ENCODE measurements around the gene BRD1. TPM values are rescaled to one million over a fixed set of nuclear protein-coding genes. Genes with fewer than 3 reads are reported as not detected.

BRD1 gene
- total RNA-seq, 1 experiment from 2014 or later: 19.1 TPM

DNA sequence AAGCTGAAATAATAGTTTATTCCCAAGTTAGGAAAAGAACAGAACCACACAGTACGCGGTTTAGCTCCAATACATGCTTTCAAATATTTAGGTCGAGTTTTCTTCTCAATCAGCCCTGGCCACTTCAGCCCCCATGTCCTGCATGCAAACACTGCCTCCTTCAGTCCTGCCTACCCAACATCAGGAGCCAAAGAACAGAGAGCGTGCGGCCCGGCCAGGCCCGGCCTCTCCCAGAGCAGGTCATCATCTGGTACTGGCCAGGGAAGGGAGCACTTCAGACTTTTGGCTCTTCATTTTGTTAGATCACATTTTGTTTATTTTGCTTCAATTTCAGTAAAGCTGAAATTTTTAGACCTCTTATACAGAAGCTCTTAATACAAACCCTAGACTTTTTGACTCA lies 6.7 kb downstream of the BRD1 start:
- no peaks in the 10 kb centered on the region for H3K27me3 ChIP-seq (ENCODE audit: low read length)
- no peak overlapping the region for H3K4me3 ChIP-seq (ENCODE audit: low read length)
- H3K9me3 ChIP-seq (ENCODE audit: low read length): no peaks in the 10 kb centered on the region
- H2AFZ ChIP-seq (ENCODE audit: low read length): no peak overlapping the region
- peaks cover 17% of the 10 kb centered on the region for H3K4me1 ChIP-seq (ENCODE audit: insufficient read depth, low read length)
- BruUV-seq (replicated peaks): no TSS peak
- no peak overlapping the region for H3K9ac ChIP-seq (ENCODE audit: low read length)
- DNase-seq (no peak), ATAC-seq (no peak)
- no peaks in the 10 kb centered on the region for H3F3A ChIP-seq (ENCODE audit: low read length, unreplicated experiment)
- POLR2A ChIA-PET (ENCODE audit: unreplicated experiment): no interaction called here
- H3K79me2 ChIP-seq (ENCODE audit: low read length): peaks cover 100% of the 10 kb centered on the region
- H3K4me2 ChIP-seq (ENCODE audit: low read length): no peak overlapping the region
- peaks cover 19% of the 10 kb centered on the region; the same call in 1 of the 2 replicates for H3K36me3 ChIP-seq (ENCODE audit: low read depth, low read length)
- no peaks in the 10 kb centered on the region for H3K9me2 ChIP-seq (replicated peaks; ENCODE audit: low read length)
- intact Hi-C loops (cut with micrococcal nuclease): no loop called here
- CTCF ChIA-PET: no interaction called here
- TF ChIP-seq, protein P1, sequence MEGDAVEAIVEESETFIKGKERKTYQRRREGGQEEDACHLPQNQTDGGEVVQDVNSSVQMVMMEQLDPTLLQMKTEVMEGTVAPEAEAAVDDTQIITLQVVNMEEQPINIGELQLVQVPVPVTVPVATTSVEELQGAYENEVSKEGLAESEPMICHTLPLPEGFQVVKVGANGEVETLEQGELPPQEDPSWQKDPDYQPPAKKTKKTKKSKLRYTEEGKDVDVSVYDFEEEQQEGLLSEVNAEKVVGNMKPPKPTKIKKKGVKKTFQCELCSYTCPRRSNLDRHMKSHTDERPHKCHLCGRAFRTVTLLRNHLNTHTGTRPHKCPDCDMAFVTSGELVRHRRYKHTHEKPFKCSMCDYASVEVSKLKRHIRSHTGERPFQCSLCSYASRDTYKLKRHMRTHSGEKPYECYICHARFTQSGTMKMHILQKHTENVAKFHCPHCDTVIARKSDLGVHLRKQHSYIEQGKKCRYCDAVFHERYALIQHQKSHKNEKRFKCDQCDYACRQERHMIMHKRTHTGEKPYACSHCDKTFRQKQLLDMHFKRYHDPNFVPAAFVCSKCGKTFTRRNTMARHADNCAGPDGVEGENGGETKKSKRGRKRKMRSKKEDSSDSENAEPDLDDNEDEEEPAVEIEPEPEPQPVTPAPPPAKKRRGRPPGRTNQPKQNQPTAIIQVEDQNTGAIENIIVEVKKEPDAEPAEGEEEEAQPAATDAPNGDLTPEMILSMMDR (conservative IDR thresholded peaks at IDR 0.05; ENCODE audit: low read depth, low read length): no peak
- TF ChIP-seq EZH2phosphoT487 (IDR thresholded peaks at IDR 0.05; ENCODE audit: borderline replicate concordance, low read length): no peak
- no peak for TF ChIP-seq EZH2 (IDR thresholded peaks at IDR 0.05; ENCODE audit: low read length, unreplicated experiment)
- H4K20me1 ChIP-seq (ENCODE audit: low read length): peaks cover 58% of the 10 kb centered on the region
- no peak overlapping the region for H3K27ac ChIP-seq (ENCODE audit: low read length)

DNA sequence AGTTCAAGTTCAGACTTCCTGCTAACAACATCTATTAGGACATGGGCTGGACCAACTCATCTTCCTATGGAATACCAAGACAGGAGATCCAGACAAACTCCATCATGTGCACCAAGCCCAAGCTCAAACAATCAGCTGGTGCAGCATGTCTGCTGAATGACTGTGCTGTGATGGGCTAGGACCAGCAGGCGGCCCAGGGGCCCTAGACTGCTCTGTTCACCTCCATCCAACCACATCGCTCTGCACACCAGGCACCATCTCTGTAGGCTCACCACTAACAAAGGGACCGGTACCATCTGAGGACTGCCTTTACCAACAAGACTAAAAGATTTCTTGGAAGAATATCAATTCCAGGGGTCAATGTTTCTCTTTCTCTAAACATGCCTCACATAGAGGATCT lies 10.3 kb downstream of the BRD1 start:
- no peaks in the 10 kb centered on the region for H3K9me3 ChIP-seq (ENCODE audit: low read length)
- no peak overlapping the region for H3K27ac ChIP-seq (ENCODE audit: low read length)
- DNase-seq: no peak
- no peak overlapping the region for H2AFZ ChIP-seq (ENCODE audit: low read length)
- H3K4me3 ChIP-seq (ENCODE audit: low read length): no peak overlapping the region
- H3K4me1 ChIP-seq (ENCODE audit: insufficient read depth, low read length): peaks cover 15% of the 10 kb centered on the region
- H3K9me2 ChIP-seq (replicated peaks; ENCODE audit: low read length): no peaks in the 10 kb centered on the region
- H3K36me3 ChIP-seq (ENCODE audit: low read depth, low read length): peaks cover 11% of the 10 kb centered on the region; the same call in 1 of the 2 replicates
- ChIA-PET POLR2A (ENCODE audit: unreplicated experiment) (no interaction called here), CTCF (no interaction called here)
- H3K4me2 ChIP-seq (ENCODE audit: low read length): no peak overlapping the region
- intact Hi-C loops (cut with micrococcal nuclease): no loop called here
- TF ChIP-seq, protein P1 (conservative IDR thresholded peaks at IDR 0.05; ENCODE audit: low read depth, low read length): no peak
- TF ChIP-seq EZH2 (IDR thresholded peaks at IDR 0.05; ENCODE audit: low read length, unreplicated experiment): no peak
- no peak for TF ChIP-seq EZH2phosphoT487 (IDR thresholded peaks at IDR 0.05; ENCODE audit: borderline replicate concordance, low read length)
- no peak overlapping the region for H3K9ac ChIP-seq (ENCODE audit: low read length)
- no TSS peak for BruUV-seq (replicated peaks)
- H3K27me3 ChIP-seq (ENCODE audit: low read length): no peaks in the 10 kb centered on the region
- H3K79me2 ChIP-seq (ENCODE audit: low read length): peaks cover 99% of the 10 kb centered on the region
- no peak for ATAC-seq
- peaks cover 55% of the 10 kb centered on the region; the same call in 1 of the 2 replicates for H4K20me1 ChIP-seq (ENCODE audit: low read length)
- no peaks in the 10 kb centered on the region for H3F3A ChIP-seq (ENCODE audit: low read length, unreplicated experiment)

DNA sequence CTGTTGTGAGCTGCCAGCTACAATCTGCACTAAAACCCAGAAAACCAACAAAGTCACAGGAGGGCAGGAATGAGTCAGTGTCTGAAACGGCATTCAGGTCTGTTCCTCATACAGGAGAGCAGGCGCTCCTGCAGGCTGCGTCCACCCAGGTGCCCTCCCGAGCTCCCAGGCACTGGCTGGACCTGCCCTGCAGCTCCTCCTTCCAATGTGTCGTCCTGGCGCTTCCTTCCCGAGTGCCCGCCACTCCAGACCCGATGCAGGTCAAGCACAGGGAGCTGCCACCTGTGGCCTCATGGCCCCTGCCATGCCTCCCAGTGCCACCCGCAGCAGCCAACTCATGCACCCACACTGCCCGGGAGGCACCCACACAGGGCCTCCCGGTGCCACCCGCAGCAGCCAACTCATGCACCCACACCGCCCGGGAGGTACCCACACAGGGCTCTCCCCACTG lies 12.0 kb downstream of the BRD1 start:
- no peak for TF ChIP-seq EZH2 (IDR thresholded peaks at IDR 0.05; ENCODE audit: low read length, unreplicated experiment)
- TF ChIP-seq EZH2phosphoT487 (IDR thresholded peaks at IDR 0.05; ENCODE audit: borderline replicate concordance, low read length): no peak
- TF ChIP-seq, protein P1 (conservative IDR thresholded peaks at IDR 0.05; ENCODE audit: low read depth, low read length): no peak
- ChIA-PET CTCF (no interaction called here), POLR2A (ENCODE audit: unreplicated experiment) (no interaction called here)
- H3F3A ChIP-seq (ENCODE audit: low read length, unreplicated experiment): no peaks in the 10 kb centered on the region
- peak overlapping the region; percentile 76 for H3K4me2 ChIP-seq (ENCODE audit: low read length)
- BruUV-seq (replicated peaks): no TSS peak
- peaks cover 99% of the 10 kb centered on the region for H3K79me2 ChIP-seq (ENCODE audit: low read length)
- intact Hi-C loops (cut with micrococcal nuclease): no loop called here
- peaks cover 6% of the 10 kb centered on the region; the same call in 1 of the 2 replicates for H3K36me3 ChIP-seq (ENCODE audit: low read depth, low read length)
- no peaks in the 10 kb centered on the region for H3K9me3 ChIP-seq (ENCODE audit: low read length)
- H3K4me1 ChIP-seq (ENCODE audit: insufficient read depth, low read length): peaks cover 15% of the 10 kb centered on the region
- no peak overlapping the region for H3K9ac ChIP-seq (ENCODE audit: low read length)
- peak; percentile 86 for ATAC-seq
- H4K20me1 ChIP-seq (ENCODE audit: low read length): peaks cover 58% of the 10 kb centered on the region; the same call in 1 of the 2 replicates
- DNase-seq: peak; percentile 70
- peak overlapping the region; percentile 43; the same call in 1 of the 2 replicates for H3K4me3 ChIP-seq (ENCODE audit: low read length)
- no peaks in the 10 kb centered on the region for H3K27me3 ChIP-seq (ENCODE audit: low read length)
- peak overlapping the region; percentile 41; the same call in 1 of the 2 replicates for H3K27ac ChIP-seq (ENCODE audit: low read length)
- no peak overlapping the region for H2AFZ ChIP-seq (ENCODE audit: low read length)
- H3K9me2 ChIP-seq (replicated peaks; ENCODE audit: low read length): no peaks in the 10 kb centered on the region
